PFSK-1 (cell line): ENCODE results near the gene SMG6.

ENCODE experiments used
- POLR2AphosphoS5 ChIP-seq: IDR thresholded peaks from 2 replicates; pipeline ENCODE4 v1.6.1; 2012; ENCODE audit warnings: low read depth, mild to moderate bottlenecking, control low read depth, low read length, moderate library complexity
- REST ChIP-seq, 2 experiments: IDR thresholded peaks; 2 replicates each; pipeline versions ENCODE4 v1.6.1 to v1.8.0; 2011 to 2012; ENCODE audit warnings: low read depth in 2 of 2, low read length in 2 of 2, control low read depth in 1 of 2, inconsistent platforms in 1 of 2, mild to moderate bottlenecking in 1 of 2, moderate library complexity in 1 of 2; ENCODE audit not compliant: insufficient read depth in 1 of 2
- SIN3A ChIP-seq: IDR thresholded peaks from 2 replicates; pipeline ENCODE4 v1.6.1; 2012; ENCODE audit warnings: mild to moderate bottlenecking, low read length, moderate library complexity, borderline replicate concordance; ENCODE audit not compliant: insufficient read depth

GRCh38 chr17:2068031-2068518 lies 235.5 kb downstream of the SMG6 start:
- TF ChIP-seq REST (IDR thresholded peaks at IDR 0.05; ENCODE audit: insufficient read depth in 1 of 2, low read depth in 2 of 2, low read length in 2 of 2) (no peak), SIN3A (no peak), POLR2AphosphoS5 (no peak)
